Activated CD4-positive, alpha-beta T cell treated with anti-CD3 and anti-CD28 coated beads for 24 hours (primary cell): ENCODE data around the gene CCL13.
"Not testable (repeated sequence)": the region's sequence is repeated elsewhere in the genome, so short reads cannot be mapped to it uniquely, and the experiment has no call there.

Experiments
- DNase-seq, 2 donors: peaks; one replicate each; pipeline ENCODE4 v3.0.0-alpha.2; 2020; ENCODE audit warnings: low read depth in 2 of 2

The CCL13 gene

GRCh38 chr17:34356194-34356593 lies at the start of gene CCL13:
Gene CCL13, plus strand, starts transcription at chr17:34356480. Its CDS starts 47 bp downstream, at chr17:34356527.
- DNase-seq = no peak

- DNase-seq = no peak
Observed at GRCh38 chr17:34307110-34307509, 49.2 kb upstream of the CCL13 start.

- DNase-seq = no peak
Observed at GRCh38 chr17:34308371-34308770, 47.9 kb upstream of the CCL13 start.

- DNase-seq = no peak
Observed at GRCh38 chr17:34311291-34311690, 45.0 kb upstream of the CCL13 start.

- no peak for DNase-seq
Observed at GRCh38 chr17:34312080-34312479, 44.2 kb upstream of the CCL13 start.

- no peak for DNase-seq
Observed at GRCh38 chr17:34313164-34313563, 43.1 kb upstream of the CCL13 start.

- DNase-seq = no peak
Observed at GRCh38 chr17:34314279-34314678, 42.0 kb upstream of the CCL13 start.

- no peak for DNase-seq
Observed at GRCh38 chr17:34318474-34318873, 37.8 kb upstream of the CCL13 start.

- no peak for DNase-seq
Observed at GRCh38 chr17:34319039-34319483, 37.2 kb upstream of the CCL13 start, which contains the start of gene CCL8. Gene CCL8, plus strand, starts transcription at chr17:34319435. Its CDS starts 67 bp downstream, at chr17:34319502.

- no peak for DNase-seq
Observed at GRCh38 chr17:34321964-34322363, 34.3 kb upstream of the CCL13 start.

- DNase-seq = not testable (repeated sequence)
Observed at GRCh38 chr17:34327580-34327979, 28.7 kb upstream of the CCL13 start.

GRCh38 chr17:34337701-34338100 lies 18.6 kb upstream of the CCL13 start:
- no peak for DNase-seq

- no peak for DNase-seq
Observed at GRCh38 chr17:34339138-34339770, 17.0 kb upstream of the CCL13 start.

GRCh38 chr17:34341916-34342315 lies 14.4 kb upstream of the CCL13 start:
- DNase-seq = no peak

GRCh38 chr17:34347063-34347462 lies 9.2 kb upstream of the CCL13 start:
- no peak for DNase-seq

GRCh38 chr17:34349751-34350150 lies 6.5 kb upstream of the CCL13 start:
- DNase-seq = no peak

- no peak for DNase-seq
Observed at GRCh38 chr17:34351096-34351495, 5.2 kb upstream of the CCL13 start.

GRCh38 chr17:34352191-34352590 lies 4.1 kb upstream of the CCL13 start:
- DNase-seq = no peak

GRCh38 chr17:34354637-34355036 lies 1.6 kb upstream of the CCL13 start:
- no peak for DNase-seq

- no peak for DNase-seq
Observed at GRCh38 chr17:34357398-34357797, 1.1 kb downstream of the CCL13 start.

GRCh38 chr17:34358631-34359030 lies 2.4 kb downstream of the CCL13 start:
- no peak for DNase-seq

- no peak for DNase-seq
Observed at GRCh38 chr17:34360601-34361270, 4.5 kb downstream of the CCL13 start.

- peak; percentile 44 to 78 for DNase-seq
Observed at GRCh38 chr17:34361478-34362061, 5.3 kb downstream of the CCL13 start.
